NT2/D1 (cell line): ENCODE data around the gene IZUMO1.

ENCODE experiments used
- SUZ12 ChIP-seq: IDR thresholded peaks from 2 replicates; pipeline ENCODE4 v1.6.1; 2011; ENCODE audit not compliant: insufficient read length, insufficient read depth; ENCODE audit errors: extremely low read depth
- ZNF274 ChIP-seq: IDR thresholded peaks from 2 replicates; pipeline ENCODE4 v1.6.1; 2011; ENCODE audit warnings: mild to moderate bottlenecking, low read depth, low read length

- TF ChIP-seq SUZ12 (no peak), ZNF274 (no peak)
Measured at GRCh38 chr19:48708471-48708870, 38.2 kb downstream of the IZUMO1 start.
